KOPT-K1 (cell line): ENCODE results near the gene KCNN2.

Experiments
- H3K27ac ChIP-seq: fragments of 200-600 bp; sonication (generic); 2 replicates; pipeline ENCODE4 v1.5.1; 2016; ENCODE audit warnings: antibody characterized with exemption, mild to moderate bottlenecking, low read depth, low read length; ENCODE audit not compliant: poor library complexity, severe bottlenecking
- H3K36me3 ChIP-seq: fragments of 200-600 bp; sonication (generic); 2 replicates; pipeline ENCODE4 v1.5.1; 2017; ENCODE audit warnings: antibody characterized with exemption, mild to moderate bottlenecking, low read length, moderate library complexity; ENCODE audit not compliant: insufficient read depth
- H3K9me3 ChIP-seq: fragments of 200-600 bp; sonication (generic); 2 replicates; pipeline ENCODE4 v1.5.1; 2017; ENCODE audit warnings: antibody characterized with exemption, low read length, mild to moderate bottlenecking; ENCODE audit not compliant: insufficient read depth, poor library complexity, severe bottlenecking

Gene KCNN2

GRCh38 chr5:114346181-114346580, 15.7 kb upstream of the KCNN2 start:
- H3K9me3 ChIP-seq, result no peaks in the 10 kb centered on the region
- no peaks in the 10 kb centered on the region for H3K36me3 ChIP-seq
- H3K27ac ChIP-seq, result no peak overlapping the region

GRCh38 chr5:114355086-114355830, 6.6 kb upstream of the KCNN2 start:
- H3K9me3 ChIP-seq, result no peaks in the 10 kb centered on the region
- H3K36me3 ChIP-seq, result no peaks in the 10 kb centered on the region
- H3K27ac ChIP-seq, result no peak overlapping the region

- no peak overlapping the region for H3K27ac ChIP-seq
- H3K36me3 ChIP-seq, result no peaks in the 10 kb centered on the region
- peaks cover 17% of the 10 kb centered on the region for H3K9me3 ChIP-seq
Measured at GRCh38 chr5:114358329-114358728, 3.5 kb upstream of the KCNN2 start.

DNA sequence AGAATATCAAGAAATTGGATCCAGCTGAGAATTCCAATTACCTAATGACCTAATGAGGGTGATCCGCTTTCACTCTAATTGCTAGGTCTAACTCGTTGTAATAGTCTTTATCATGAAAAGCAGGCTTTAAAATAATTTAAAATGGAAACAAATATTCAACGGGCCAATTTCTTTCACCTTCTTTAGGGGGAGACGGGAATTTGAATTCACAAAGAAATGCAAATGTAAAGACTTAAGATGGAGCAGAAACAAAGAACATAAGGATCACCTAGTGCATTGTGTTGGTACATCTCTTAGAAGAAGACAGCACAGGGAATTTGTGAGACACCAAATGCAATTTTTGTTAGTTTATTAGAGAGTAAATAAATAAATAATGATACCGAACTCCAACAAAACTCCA, 1.5 kb upstream of the KCNN2 start:
- Histone ChIP-seq H3K27ac (no peak overlapping the region), H3K9me3 (peaks cover 21% of the 10 kb centered on the region)

GRCh38 chr5:114360816-114361723, 800 bp upstream of the KCNN2 start:
- Histone ChIP-seq H3K27ac (no peak overlapping the region), H3K9me3 (peaks cover 21% of the 10 kb centered on the region), H3K36me3 (no peaks in the 10 kb centered on the region)

More for the DNA sequence above, 1.5 kb upstream of the KCNN2 start:
- no peaks in the 10 kb centered on the region for H3K36me3 ChIP-seq

DNA sequence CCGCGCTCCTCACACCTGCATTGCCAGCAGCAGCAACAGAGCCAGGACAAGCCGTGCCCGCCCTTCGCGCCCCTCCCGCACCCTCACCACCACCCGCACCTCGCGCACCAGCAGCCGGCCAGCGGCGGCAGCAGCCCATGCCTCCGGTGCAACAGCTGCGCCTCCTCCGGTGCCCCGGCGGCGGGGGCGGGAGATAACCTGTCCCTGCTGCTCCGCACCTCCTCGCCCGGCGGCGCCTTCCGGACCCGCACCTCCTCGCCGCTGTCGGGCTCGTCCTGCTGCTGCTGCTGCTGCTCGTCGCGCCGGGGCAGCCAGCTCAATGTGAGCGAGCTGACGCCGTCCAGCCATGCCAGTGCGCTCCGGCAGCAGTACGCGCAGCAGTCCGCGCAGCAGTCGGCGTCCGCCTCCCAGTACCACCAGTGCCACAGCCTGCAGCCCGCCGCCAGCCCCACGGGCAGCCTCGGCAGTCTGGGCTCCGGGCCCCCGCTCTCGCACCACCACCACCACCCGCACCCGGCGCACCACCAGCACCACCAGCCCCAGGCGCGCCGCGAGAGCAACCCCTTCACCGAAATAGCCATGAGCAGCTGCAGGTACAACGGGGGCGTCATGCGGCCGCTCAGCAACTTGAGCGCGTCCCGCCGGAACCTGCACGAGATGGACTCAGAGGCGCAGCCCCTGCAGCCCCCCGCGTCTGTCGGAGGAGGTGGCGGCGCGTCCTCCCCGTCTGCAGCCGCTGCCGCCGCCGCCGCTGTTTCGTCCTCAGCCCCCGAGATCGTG, 517 bp downstream of the KCNN2 start:
- H3K36me3 ChIP-seq, result no peaks in the 10 kb centered on the region
- H3K9me3 ChIP-seq, result peaks cover 21% of the 10 kb centered on the region
- no peak overlapping the region for H3K27ac ChIP-seq

DNA sequence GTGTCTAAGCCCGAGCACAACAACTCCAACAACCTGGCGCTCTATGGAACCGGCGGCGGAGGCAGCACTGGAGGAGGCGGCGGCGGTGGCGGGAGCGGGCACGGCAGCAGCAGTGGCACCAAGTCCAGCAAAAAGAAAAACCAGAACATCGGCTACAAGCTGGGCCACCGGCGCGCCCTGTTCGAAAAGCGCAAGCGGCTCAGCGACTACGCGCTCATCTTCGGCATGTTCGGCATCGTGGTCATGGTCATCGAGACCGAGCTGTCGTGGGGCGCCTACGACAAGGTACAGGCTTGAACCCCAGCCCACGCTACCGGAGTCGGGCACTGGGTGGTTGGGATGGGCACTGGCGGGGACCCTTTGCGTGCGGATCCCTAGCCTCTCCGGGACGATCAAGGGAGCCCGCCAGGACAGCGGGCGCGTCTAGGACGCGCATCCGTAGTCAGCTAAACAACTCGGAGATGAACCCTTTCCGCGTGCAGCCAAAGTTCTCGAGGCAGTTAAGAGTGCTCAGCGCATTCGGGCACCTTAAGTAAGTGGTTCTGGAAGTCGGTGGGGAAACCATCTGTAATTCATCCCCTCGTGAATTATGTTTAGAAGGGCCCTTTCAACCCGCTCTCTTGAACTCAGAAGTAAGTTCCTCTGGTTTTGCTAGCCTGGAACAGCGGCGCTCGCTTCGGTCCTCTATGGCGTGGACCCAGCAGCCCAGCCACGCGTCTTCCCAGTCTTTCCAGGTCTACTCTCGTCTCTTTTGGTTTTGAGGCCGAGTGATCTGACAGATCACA, 1.3 kb downstream of the KCNN2 start:
- no peak overlapping the region for H3K27ac ChIP-seq
- H3K36me3 ChIP-seq, result no peaks in the 10 kb centered on the region
- peaks cover 21% of the 10 kb centered on the region for H3K9me3 ChIP-seq

DNA sequence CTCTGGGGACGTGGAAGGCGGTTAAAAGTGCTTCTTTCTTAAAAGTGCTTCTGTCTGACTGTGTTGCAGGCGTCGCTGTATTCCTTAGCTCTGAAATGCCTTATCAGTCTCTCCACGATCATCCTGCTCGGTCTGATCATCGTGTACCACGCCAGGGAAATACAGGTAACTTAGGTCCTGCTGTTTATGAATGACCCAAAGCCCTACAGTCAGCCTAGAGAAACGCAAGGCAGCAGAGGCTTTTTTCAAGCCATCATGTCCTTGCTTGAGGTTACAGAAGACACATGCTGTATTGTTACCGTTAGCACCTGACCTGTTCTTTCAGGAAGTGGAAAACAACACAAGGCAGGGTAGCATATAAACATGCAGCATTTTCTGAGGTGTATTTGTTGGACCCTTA, 2.0 kb downstream of the KCNN2 start:
- Histone ChIP-seq H3K9me3 (peaks cover 21% of the 10 kb centered on the region), H3K27ac (no peak overlapping the region)

GRCh38 chr5:114367029-114367428, 5.2 kb downstream of the KCNN2 start:
- no peak overlapping the region for H3K27ac ChIP-seq
- no peaks in the 10 kb centered on the region for H3K36me3 ChIP-seq
- peaks cover 14% of the 10 kb centered on the region for H3K9me3 ChIP-seq

More for the DNA sequence above, 2.0 kb downstream of the KCNN2 start:
- H3K36me3 ChIP-seq, result no peaks in the 10 kb centered on the region

DNA sequence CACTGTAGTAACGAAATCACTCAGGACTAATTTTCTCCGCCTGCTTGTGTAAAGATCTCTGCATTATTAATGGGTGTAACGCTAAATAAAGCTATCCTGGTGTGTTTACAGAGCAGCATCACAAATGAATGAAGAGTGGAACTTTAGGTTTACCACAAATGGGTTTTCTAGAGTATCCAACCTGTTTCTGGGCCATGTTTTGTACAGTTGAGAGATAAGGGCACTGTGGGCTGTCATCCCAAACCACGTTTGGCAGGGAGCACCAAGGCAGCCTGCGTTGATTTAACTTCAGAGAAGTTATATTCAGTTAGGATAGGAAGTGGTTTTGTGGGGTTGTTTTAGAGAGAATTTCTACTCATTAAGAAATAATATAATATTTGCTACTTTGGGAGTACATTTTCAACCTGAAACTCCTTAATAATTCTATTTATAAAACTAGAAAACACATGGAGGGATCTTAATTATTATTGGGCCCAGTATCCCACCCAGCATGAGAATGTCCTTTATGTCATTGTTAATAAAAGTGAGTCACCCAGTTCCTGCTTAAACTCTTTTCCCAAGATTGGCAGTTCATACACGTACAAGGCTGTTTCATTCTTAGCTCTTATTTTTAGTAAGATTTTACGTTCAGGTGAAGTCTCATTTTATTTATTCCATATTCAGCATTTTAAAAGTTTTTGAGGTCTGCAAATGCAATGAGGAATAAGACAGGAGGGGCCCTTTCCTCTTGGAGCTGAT, 8.0 kb downstream of the KCNN2 start:
- no peaks in the 10 kb centered on the region for H3K36me3 ChIP-seq
- H3K27ac ChIP-seq, result no peak overlapping the region
- H3K9me3 ChIP-seq, result no peaks in the 10 kb centered on the region

GRCh38 chr5:114377050-114377844, 15.4 kb downstream of the KCNN2 start:
- no peaks in the 10 kb centered on the region for H3K9me3 ChIP-seq
- H3K27ac ChIP-seq, result no peak overlapping the region
- H3K36me3 ChIP-seq, result no peaks in the 10 kb centered on the region

DNA sequence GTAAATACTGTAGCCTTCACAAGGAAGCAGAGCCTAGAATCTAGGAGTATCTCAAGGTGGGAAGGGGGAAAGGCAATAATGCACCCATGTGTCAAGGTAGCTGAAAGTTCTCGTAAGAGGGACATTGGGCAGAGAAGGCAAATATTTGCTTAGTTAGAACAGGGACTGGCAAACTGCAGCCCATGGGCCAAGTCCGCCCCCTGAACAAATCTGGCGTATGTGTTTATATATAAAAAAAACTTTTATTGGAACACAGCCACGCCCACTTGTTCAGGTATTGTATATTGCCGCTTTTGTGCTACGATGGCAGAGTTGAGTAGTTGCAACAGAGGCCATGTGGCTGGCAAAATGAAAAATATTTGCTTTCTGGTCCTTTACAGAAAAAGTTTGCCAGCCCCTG, 16.1 kb downstream of the KCNN2 start:
- no peak overlapping the region for H3K27ac ChIP-seq
- no peaks in the 10 kb centered on the region for H3K9me3 ChIP-seq
- H3K36me3 ChIP-seq, result no peaks in the 10 kb centered on the region

- H3K9me3 ChIP-seq, result no peaks in the 10 kb centered on the region
- H3K27ac ChIP-seq, result no peak overlapping the region
- no peaks in the 10 kb centered on the region for H3K36me3 ChIP-seq
Measured at GRCh38 chr5:114380721-114381120, 18.9 kb downstream of the KCNN2 start.
